DMS114 treated with DMSO at 0.1 percent for 48 hours (cell line): ENCODE data around the gene TMED7.

Experiments used
- DNase-seq: peaks from one replicate; lab custom pipeline; 2025; ENCODE audit not compliant: unreplicated experiment; lab: John Stamatoyannopoulos, UW

Gene TMED7

GRCh38 chr5:115584501-115584900 is 41.3 kb downstream of the TMED7 start:
- DNase-seq = no peak

- DNase-seq = no peak
These were observed 42.4 kb downstream of the TMED7 start for GRCh38 chr5:115583474-115583873.

GRCh38 chr5:115580941-115581340 is 44.9 kb downstream of the TMED7 start:
- DNase-seq = no peak

- DNase-seq = no peak
These were observed 46.1 kb downstream of the TMED7 start for GRCh38 chr5:115579747-115580173.

- no peak for DNase-seq
These were observed 46.6 kb downstream of the TMED7 start for GRCh38 chr5:115579216-115579615.

GRCh38 chr5:115578657-115579056 is 47.2 kb downstream of the TMED7 start:
- no peak for DNase-seq

GRCh38 chr5:115577741-115578140 is 48.1 kb downstream of the TMED7 start:
- DNase-seq = no peak

- DNase-seq = no peak
These were observed 48.5 kb downstream of the TMED7 start for GRCh38 chr5:115577329-115577728.

GRCh38 chr5:115575167-115576070 is 50.4 kb downstream of the TMED7 start:
- DNase-seq = no peak

- no peak for DNase-seq
These were observed 52.7 kb downstream of the TMED7 start for GRCh38 chr5:115573133-115573532.

- no peak for DNase-seq
These were observed 54.4 kb downstream of the TMED7 start for GRCh38 chr5:115571441-115571878.

GRCh38 chr5:115568668-115569067 is 57.2 kb downstream of the TMED7 start:
- DNase-seq = no peak

GRCh38 chr5:115565233-115565632 is 60.6 kb downstream of the TMED7 start:
- no peak for DNase-seq
